Fibroblast of the aortic adventitia (primary cell): ENCODE measurements around the gene ZFAND3. TPM values are rescaled to one million over a fixed set of nuclear protein-coding genes. Genes with fewer than 3 reads are reported as not detected.

ENCODE experiments used
- DNase-seq: peaks from one replicate; pipeline ENCODE4 v3.0.0-alpha.2; 2010; ENCODE audit warnings: low read depth
- H3K4me3 ChIP-seq: 2 replicates; pipeline ENCODE4 v1.5.1; 2011; ENCODE audit warnings: low read depth, mild to moderate bottlenecking, control low read depth, low read length, moderate library complexity
- CTCF ChIP-seq: IDR thresholded peaks from 2 replicates; pipeline ENCODE4 v1.5.1; 2011; ENCODE audit warnings: mild to moderate bottlenecking, low read length, control low read depth, inconsistent platforms; ENCODE audit not compliant: insufficient read depth
- total RNA-seq: library from RNA; depleted of rRNA; stranded (reverse); fragments of >200 nt; gene quantifications from 2 replicates; pipeline ENCODE4 v1.2.3, GENCODE V29; 2012; ENCODE audit warnings: low replicate concordance

The ZFAND3 gene
- total RNA-seq, 1 donor: 31.3 TPM

- TF ChIP-seq CTCF: no peak
- DNase-seq: peak; percentile 98
Observed at GRCh38 chr6:37818536-37819176, 871 bp upstream of the ZFAND3 start.

GRCh38 chr6:37819802-37820717, 533 bp downstream of the ZFAND3 start:
- no peak for TF ChIP-seq CTCF
- peak overlapping the region; percentile 84 for H3K4me3 ChIP-seq
- peak; percentile 75 for DNase-seq

More at GRCh38 chr6:37818536-37819176, 871 bp upstream of the ZFAND3 start:
- peak overlapping the region; percentile 84 for H3K4me3 ChIP-seq

- H3K4me3 ChIP-seq: peak overlapping the region; percentile 84
- DNase-seq: no peak
- no peak for TF ChIP-seq CTCF
Observed at GRCh38 chr6:37820718-37821079, 1.2 kb downstream of the ZFAND3 start.

- H3K4me3 ChIP-seq: peak overlapping the region; percentile 84
- TF ChIP-seq CTCF: no peak
- DNase-seq: no peak
Observed at GRCh38 chr6:37821446-37821845, 1.9 kb downstream of the ZFAND3 start.

GRCh38 chr6:37822851-37823682, 3.5 kb downstream of the ZFAND3 start:
- peak; percentile 57 for DNase-seq
- no peak for TF ChIP-seq CTCF

GRCh38 chr6:37824170-37824569, 4.6 kb downstream of the ZFAND3 start:
- no peak for DNase-seq
- no peak for TF ChIP-seq CTCF
- no peak overlapping the region for H3K4me3 ChIP-seq

More at GRCh38 chr6:37822851-37823682, 3.5 kb downstream of the ZFAND3 start:
- peak overlapping the region; percentile 40 for H3K4me3 ChIP-seq
